Anterior cingulate cortex (tissue), 58 donors: Measurements from ENCODE around the gene C15orf62.
A peak's percentile ranks its signal among the peaks of the same experiment; 100 is the strongest.

Experiments
- DNase-seq, 58 donors: peaks; one replicate each; lab custom pipeline; 2025; lab: John Stamatoyannopoulos, UW

Gene C15orf62

DNA sequence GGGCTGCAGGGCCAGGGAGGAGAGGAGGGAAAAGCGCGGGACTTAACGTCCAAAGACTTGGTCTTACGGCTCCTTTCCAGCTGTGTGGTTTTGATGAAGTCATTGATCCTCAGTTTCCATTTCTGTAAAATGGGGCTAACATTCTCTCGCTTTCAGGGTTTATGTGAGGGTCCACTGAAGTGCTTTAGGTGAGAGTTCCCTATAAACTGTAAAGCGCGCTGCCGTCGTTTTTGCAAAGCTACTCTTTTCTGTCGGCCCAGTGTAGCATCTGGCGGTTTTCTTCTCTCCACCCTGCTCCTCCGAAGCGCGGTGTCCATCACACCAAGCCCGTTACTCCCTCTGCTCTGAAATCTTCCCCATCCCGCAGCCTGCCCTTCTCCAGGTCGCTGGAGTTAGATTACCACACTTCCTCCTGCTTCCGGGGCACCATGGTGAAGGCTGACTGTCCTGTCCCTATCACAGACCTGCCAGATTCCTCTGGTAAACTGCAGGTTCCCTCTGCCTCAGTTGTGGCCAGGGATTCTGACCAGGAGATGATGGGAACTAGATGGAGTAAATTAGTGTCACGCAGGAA lies 38.2 kb downstream of the C15orf62 start:
- peak in 1 of 58 donors; percentile 25 for DNase-seq

DNA sequence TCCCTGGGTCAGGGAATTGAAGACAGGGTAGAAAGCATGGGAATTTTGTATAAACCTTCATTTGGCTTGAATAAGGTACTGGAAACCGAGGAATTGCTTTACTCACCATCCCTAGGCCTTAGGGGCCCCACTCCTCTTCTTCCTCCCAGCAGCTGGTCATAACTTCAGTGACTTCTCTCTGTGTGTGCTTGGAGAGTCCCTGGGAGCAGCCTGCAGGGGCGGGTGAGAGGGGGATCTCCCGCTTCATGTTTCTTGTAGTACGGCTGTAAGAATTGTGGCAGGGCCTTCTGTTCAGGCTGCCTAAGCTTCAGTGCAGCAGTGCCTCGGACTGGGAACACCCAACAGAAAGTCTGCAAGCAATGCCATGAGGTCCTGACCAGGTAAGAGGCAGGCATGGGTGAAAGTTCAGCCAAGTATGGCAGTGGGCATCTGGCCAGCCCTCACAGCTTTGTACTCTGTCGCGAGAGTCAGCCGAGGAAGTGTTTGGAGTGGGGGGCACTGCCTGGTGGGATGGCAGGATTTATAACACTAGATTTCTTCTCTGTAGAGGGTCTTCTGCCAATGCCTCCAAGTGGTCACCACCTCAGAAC lies 39.2 kb downstream of the C15orf62 start:
- DNase-seq, result no peak

DNA sequence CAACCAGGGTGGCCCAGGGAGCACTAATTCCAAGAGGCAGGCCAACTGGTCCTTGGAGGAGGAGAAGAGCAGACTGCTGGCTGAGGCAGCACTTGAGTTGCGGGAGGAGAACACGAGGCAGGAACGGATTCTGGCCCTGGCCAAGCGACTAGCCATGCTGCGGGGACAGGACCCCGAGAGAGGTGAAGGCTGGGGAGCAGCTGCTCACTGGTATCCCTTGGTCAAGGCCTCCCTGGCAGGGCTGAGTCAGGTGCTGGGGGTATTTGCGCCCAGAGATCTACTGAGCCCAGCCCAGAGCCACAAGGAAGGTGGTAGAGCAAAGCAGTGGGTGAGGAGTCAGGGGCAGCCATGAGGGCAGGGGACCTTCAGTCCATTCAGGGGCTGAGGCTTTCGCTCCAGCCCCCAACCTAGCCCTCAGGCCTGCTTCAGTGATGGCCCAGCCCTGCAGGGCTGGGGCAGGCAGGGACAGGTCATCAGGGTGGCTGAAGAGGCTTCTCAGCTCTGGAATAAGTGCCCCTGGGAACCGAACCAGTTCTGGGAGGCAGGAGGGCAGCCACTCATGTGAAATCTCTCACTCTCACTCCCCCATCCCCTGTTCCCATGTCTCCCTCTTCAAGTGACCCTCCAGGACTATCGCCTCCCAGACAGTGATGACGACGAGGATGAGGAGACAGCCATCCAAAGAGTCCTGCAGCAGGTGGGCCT lies 43.1 kb downstream of the C15orf62 start:
- DNase-seq, result no peak

DNA sequence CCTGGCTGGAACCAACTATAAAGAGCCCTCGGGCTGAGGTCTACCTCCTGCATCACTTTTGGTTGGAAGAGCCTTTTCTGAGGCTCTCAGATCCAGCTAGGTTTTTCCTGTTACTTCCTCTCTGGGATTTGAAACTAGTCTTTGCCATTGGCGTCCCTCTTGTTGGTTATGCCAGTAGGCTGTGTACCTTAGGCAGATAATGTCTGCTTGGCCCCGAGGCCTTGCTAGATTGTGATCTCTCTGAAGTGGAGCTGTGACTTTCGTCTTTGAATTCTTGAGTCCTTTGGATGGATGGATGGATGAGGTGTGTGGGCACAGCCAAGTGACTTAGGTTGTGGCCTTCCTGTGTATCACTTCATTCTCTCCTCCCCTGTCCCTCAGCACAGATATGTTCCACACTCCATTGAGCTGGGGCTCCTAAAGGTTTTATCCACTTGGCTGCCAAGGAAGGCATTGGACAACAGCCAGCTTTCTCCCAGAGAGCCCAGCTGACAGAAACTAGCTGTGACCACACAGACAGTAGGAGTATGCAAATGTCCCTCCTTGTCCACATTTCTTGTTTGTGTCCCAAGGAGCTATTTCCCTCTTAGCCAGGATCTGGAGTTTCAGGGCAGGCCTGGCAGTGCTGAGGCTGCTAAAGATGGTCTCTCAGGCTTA lies 45.4 kb downstream of the C15orf62 start:
- peak in 12 of 58 donors; percentile 2 to 26 (median 14) for DNase-seq

DNA sequence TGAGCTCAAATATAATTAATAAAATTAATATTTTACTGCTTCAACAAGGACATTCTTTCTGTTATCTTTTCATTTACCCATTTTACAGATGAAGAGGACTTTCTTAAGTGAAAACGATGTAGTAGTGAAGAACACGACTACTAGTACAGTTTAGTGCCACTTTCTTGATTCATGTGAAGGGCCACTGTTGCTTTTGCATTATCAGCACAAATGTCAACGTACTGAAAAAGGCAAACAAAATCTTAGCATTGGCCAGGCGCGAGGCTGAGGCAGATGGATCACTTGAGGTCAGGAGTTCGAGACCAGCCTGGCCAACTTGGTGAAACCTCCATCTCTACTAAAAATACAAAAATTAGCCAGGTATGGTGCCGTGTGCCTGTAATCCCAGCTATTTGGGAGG lies 49.3 kb downstream of the C15orf62 start:
- DNase-seq, result no peak

DNA sequence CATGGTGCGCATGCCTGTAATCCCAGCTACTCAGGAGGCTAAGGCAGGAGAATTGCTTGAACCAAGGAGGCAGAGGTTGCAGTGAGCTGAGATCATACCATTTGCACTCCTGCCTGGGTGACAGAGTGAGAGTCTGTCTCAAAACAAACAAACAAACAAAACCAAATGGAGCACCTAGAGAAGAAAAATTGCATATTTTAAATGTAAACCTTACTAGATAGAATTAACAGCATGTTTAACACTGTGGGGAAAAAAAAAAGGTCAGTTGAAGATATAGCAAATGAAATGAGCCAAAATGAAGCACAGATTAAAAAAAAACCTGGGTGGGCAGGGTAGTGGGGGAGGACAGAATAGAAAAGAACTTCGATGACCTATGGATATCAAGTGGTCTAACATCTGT lies 51.4 kb downstream of the C15orf62 start:
- no peak for DNase-seq
